ENCODE data around the gene INPP5E.
A peak's percentile ranks its signal among the peaks of the same experiment; 100 is the strongest.

The INPP5E gene

GRCh38 chr9:136402067-136402466 lies 37.6 kb downstream of the INPP5E start:
- DNase-seq, result no peak

GRCh38 chr9:136401173-136401922 lies 38.3 kb downstream of the INPP5E start:
- DNase-seq, result no peak

GRCh38 chr9:136400038-136400834 lies 39.4 kb downstream of the INPP5E start, which contains the start of gene SNAPC4:
SNAPC4 (minus strand) TSS chr9:136400170; CDS start chr9:136398428, 1,742 bp downstream.
- peak; percentile 92 for DNase-seq

- DNase-seq, result peak; percentile 46
Measured at GRCh38 chr9:136399176-136400037, 40.2 kb downstream of the INPP5E start.

GRCh38 chr9:136398286-136398685 lies 41.4 kb downstream of the INPP5E start:
- DNase-seq, result no peak

GRCh38 chr9:136397643-136398042 lies 42.0 kb downstream of the INPP5E start:
- DNase-seq, result no peak

GRCh38 chr9:136396219-136396515 lies 43.5 kb downstream of the INPP5E start:
- no peak for DNase-seq

GRCh38 chr9:136395345-136396218 lies 44.1 kb downstream of the INPP5E start:
- DNase-seq, result no peak

- no peak for DNase-seq
Measured at GRCh38 chr9:136395020-136395340, 44.7 kb downstream of the INPP5E start.

- DNase-seq, result no peak
Measured at GRCh38 chr9:136394312-136395019, 45.2 kb downstream of the INPP5E start.

- no peak for DNase-seq
Measured at GRCh38 chr9:136393531-136393930, 46.1 kb downstream of the INPP5E start.

- DNase-seq, result no peak
Measured at GRCh38 chr9:136392538-136393449, 46.9 kb downstream of the INPP5E start.

GRCh38 chr9:136391737-136392537 lies 47.7 kb downstream of the INPP5E start:
- DNase-seq, result no peak

GRCh38 chr9:136389396-136389795 lies 50.2 kb downstream of the INPP5E start:
- no peak for DNase-seq

- no peak for DNase-seq
Measured at GRCh38 chr9:136387217-136387616, 52.4 kb downstream of the INPP5E start.

GRCh38 chr9:136386018-136386417 lies 53.6 kb downstream of the INPP5E start:
- no peak for DNase-seq

GRCh38 chr9:136385015-136385414 lies 54.6 kb downstream of the INPP5E start:
- no peak for DNase-seq

- DNase-seq, result no peak
Measured at GRCh38 chr9:136383436-136383835, 56.2 kb downstream of the INPP5E start.

GRCh38 chr9:136381966-136382513 lies 57.6 kb downstream of the INPP5E start:
- DNase-seq, result no peak

Measured in CD4-positive, alpha-beta T cell treated with Interleukin-6 for 4 hours (primary cell).